Medulla oblongata (tissue), 1 donor: ENCODE results near the gene HOXA10.

Experiments
- DNase-seq: peaks from one replicate; pipeline ENCODE4 v3.0.0-alpha.2; 2015; ENCODE audit errors: extremely low spot score

Gene HOXA10

GRCh38 chr7:27203964-27204594 is 30.0 kb upstream of the HOXA10 start:
- no peak for DNase-seq

GRCh38 chr7:27203365-27203953 is 29.3 kb upstream of the HOXA10 start:
- no peak for DNase-seq

GRCh38 chr7:27202862-27203134 is 28.7 kb upstream of the HOXA10 start:
- DNase-seq, result no peak

- no peak for DNase-seq
These were observed 28.1 kb upstream of the HOXA10 start for GRCh38 chr7:27202018-27202861.

DNA sequence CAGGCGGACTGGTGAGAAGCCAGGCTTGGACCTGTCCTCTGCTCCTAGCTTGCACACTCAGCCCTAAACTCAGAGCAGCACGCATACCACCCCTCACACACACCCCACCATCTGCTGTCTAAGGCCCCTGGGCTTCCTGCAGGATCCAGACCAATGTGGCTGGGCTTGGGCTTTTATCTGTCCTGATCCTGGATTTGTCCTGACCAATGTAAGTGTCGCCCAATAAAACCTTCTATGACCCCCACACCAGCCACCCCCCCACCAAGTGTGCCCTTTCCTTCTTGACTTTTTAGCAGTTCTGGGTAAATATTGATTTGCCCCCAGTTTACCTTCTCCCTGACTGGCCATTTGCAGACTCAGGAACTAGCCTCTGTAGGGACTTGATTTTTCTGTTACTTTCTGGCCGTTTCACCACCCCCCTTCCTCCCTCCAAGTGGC is 27.5 kb upstream of the HOXA10 start:
- no peak for DNase-seq

DNA sequence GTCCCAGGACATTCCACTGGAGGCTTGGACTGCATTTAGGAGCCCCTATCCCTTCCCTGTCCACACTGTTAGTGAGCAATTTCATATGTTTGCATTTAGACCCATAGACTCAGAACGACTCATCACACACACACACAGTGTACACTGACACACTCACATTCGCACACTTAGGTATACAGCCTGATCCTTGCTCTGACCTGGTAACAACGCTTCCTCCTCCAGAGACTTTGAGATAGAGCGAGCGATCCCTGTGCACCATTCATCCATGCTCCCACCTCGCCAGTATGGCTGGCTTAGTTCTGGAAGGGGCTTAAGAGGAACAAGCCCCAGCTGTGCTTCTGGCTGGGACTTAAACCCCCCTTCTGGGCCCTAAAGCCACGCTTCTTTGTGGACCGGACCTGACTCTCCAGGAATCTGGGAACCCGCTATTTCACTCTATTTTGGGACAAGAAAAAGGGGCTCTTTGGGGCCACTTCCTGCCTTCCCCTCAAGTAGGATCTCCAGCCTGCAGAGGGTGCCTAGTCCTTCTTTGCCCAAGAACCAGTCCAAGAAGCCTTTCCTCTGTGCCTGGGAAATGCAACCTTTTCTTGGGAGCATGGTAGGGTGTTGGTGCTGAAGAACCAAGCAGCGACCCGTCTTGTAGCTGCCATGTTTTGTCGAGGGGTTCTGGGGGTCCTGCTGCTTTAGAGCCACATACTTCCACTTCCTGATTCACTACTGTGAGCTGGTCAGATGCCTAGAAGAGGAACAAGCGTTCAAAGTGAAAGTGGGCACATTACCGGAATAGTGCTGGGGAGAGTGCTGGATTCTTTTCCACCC is 26.9 kb upstream of the HOXA10 start:
- DNase-seq, result peak; percentile 71

DNA sequence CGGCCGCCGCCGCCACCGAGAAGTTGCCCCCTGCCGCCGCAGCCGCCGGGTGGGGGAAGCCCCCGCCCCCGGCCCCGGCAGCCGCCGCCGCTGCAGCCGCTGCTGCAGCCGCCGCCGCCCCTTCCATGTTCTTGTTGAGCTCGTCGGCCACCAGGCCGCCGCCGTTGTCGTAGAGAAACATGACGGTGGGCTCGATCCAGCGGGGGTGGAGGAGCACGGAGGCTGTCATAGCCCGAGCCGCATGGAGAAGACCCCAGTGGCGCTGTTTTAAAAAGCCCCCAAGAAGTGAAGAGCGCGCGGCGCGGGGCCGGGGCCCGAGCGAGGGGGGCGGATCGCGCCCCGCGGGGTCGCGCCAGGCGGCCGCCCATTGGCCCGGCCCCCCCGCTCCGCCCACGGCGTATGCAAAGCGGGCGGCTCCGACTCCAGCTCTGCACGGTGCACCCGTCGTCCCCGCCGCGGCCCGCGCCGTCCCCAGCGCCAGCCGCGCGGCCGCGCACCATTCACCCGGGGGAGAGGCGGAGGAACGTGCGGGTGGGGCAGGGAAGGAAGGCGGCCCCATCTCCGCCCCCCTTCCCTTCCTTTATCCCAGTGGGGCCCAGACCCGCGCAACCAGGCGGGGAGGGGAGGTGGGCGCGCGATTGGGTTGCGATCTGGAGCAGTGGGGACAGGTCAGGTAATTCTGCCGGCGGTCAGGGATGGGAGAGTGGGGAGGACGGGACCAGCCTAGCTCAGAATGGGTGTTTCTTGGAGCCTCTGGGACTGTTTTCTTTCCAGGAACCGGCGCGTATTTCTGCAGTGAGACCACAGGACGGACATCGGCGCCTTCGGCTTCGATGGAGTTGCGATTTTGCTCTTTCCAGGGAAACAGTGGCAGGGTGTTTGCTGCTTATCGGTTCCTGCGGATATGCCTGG is 26.0 kb upstream of the HOXA10 start, which contains the start of gene HOXA13:
Gene HOXA13 (minus strand): TSS at position 243 of the 912 bp plus-strand sequence. CDS start 14 bp downstream, at position 229.
- DNase-seq, result no peak

DNA sequence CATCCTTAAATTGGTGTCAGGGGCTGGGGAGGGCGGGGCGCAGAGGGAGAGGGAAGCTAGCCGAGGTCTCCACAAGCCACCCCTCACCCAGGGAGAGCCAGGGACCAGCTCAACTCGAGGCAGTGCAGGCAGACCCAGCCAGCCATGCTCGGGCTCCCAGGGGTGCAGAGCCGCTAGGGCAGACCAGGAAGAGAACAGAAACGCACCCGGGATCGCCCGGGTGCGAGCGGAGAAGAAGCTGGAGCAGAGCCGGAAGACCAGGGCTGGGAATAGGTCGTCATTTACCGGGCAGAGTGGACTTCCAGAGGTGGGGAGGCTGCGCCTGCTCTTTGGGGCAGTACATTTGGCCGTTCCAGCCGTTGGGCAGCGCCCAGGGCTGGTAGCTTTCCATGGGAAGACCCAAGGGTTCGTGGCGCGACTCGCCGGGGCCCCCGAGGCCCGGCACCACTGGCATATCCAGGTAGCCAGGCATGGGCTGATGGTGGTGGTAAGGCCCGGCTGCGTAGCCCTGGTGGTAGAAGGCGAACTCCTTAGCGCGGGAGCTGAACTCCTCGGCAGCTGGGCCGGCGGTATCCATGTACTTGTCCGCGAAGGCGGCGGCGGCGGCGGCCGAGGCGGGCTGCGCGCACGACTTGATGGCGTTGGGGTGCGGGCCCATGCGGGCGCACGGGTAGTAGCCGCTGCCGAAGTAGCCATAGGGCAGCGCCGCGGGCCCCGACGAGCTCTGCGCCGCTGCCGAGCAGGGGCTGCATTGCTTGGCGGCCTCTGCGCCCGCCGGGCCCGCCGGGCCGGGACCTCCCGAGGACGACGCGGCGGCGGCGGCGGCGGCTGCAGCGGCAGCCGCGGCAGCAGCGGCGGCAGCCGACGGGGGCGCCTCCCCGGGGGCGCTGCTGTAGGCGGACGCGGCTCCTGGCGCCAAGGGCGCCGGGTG is 25.0 kb upstream of the HOXA10 start:
- DNase-seq, result no peak

GRCh38 chr7:27198138-27198841 is 24.2 kb upstream of the HOXA10 start:
- DNase-seq, result no peak

- DNase-seq, result no peak
These were observed 23.3 kb upstream of the HOXA10 start for GRCh38 chr7:27197137-27198042.

DNA sequence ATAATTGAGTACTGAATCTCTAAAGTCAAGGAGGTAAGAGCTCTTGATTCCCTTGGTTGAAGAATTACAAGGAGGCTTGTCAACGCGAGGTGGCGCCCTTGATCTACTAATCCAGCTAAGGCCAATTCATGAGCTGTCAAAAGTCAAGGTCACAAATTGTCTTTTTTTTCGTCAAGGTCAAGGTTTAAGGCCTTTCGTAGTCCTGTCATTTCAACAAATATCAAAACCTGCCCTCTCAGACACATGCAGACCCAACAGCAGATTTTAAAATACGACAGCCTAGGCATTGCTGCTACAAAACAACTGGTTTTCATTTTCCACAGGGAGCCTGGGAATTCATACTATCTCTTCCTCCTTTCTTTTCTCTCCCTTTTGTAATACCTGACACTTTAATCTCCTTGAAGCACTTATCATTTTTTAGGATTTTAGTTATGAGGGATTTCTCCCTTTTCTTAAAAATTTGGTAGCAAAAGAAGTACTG is 22.2 kb upstream of the HOXA10 start:
- peak; percentile 91 for DNase-seq

GRCh38 chr7:27194686-27195379 is 20.7 kb upstream of the HOXA10 start:
- DNase-seq, result no peak

DNA sequence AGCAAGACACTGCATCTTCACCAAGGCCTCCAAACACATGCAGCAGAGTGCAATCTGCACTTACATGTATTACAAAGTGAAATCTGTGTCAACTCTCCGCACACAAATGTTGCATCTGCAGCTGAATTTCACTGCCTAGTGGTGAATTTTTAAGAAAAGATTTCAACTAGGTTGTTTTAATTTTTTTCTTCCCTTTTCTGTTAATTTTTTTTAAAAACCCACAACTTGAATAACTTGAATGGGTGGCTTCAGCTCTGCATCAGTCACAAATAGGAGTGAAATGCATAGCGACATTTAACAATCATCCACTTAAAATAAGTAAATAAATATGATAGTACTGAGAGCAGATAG is 19.9 kb upstream of the HOXA10 start:
- no peak for DNase-seq

DNA sequence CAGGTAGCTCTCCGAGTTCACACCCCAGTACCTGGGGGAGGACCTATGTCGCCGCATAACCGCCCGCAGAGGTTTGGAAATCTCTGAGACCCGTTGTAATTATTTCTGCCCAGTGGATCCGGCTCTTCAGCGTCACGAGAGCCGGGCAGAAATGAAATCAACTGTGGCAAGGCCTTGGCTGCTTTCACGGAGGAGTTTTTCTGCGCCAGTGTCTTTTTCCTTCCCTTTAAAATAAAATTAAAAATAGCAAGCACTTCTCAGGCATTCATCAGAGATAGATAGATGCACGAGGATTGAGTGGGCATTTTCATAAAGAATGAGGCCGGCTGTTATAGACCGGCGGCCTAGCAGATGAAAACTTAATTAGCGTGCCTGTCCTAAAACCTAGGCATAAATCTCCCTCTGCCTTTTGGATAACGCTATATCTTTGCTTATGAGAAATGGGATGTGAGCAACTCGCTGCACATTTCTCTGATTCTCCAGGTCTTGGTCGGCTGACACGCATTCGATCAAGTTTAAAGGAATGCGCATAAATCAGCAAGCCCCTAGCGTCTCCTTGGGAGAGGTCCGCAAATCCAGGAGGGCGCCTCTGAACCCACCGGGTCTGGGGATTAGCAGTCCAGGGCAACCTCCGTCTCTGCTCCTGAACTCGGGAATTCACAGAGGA is 19.3 kb upstream of the HOXA10 start:
- DNase-seq, result no peak

- no peak for DNase-seq
These were observed 18.6 kb upstream of the HOXA10 start for GRCh38 chr7:27192546-27193334.
